Prostate gland (tissue), 2 donors: ENCODE data around the gene RBM44. TPM values are rescaled to one million over a fixed set of nuclear protein-coding genes. Genes with fewer than 3 reads are reported as not detected.
"Not testable (repeated sequence)": the region's sequence is repeated elsewhere in the genome, so short reads cannot be mapped to it uniquely, and the experiment has no call there.

ENCODE experiments used
- DNase-seq: peaks from one replicate; pipeline ENCODE4 v3.0.0-alpha.2; 2019; ENCODE audit warnings: low spot score
- H3K27ac ChIP-seq, 2 donors: fragments of 200-600 bp; sonication (generic); 2 replicates each; pipeline ENCODE4 v1.5.1; 2017 to 2019
- H3K27me3 ChIP-seq: fragments of 200-600 bp; sonication (generic); replicated peaks from 2 replicates; pipeline ENCODE4 v1.5.1; 2019; ENCODE audit not compliant: insufficient read depth
- H3K36me3 ChIP-seq, 2 donors: fragments of 200-600 bp; sonication (generic); 1 replicate in 1 of 2; 2 replicates in 1 of 2; pipeline versions ENCODE4 v1.5.1 to v1.8.1; 2017 to 2019
- H3K4me1 ChIP-seq: fragments of 200-600 bp; sonication (generic); replicated peaks from 2 replicates; pipeline ENCODE4 v1.5.1; 2019
- H3K4me3 ChIP-seq, 2 donors: fragments of 200-600 bp; sonication (generic); 2 replicates each; pipeline ENCODE4 v1.5.1; 2017 to 2019
- H3K9me3 ChIP-seq: fragments of 200-600 bp; sonication (generic); 2 replicates; pipeline ENCODE4 v1.5.1; 2017
- CTCF ChIP-seq, 4 experiments: fragments of 200-600 bp in 2 of 4; fragments of 450-650 bp in 2 of 4; sonication (generic) in 2 of 4; IDR thresholded peaks; 1 replicate in 3 of 4; 2 replicates in 1 of 4; pipeline ENCODE4 v1.5.1; 2016 to 2019; ENCODE audit warnings: antibody characterized with exemption in 4 of 4, mild to moderate bottlenecking in 2 of 4, moderate library complexity in 2 of 4
- POLR2A ChIP-seq: fragments of 450-650 bp; IDR thresholded peaks from one replicate; pipeline ENCODE4 v1.6.1; 2016; ENCODE audit warnings: antibody characterized with exemption, mild to moderate bottlenecking
- POLR2AphosphoS5 ChIP-seq: sonication (generic); formaldehyde crosslinking; IDR thresholded peaks from one replicate; pipeline ENCODE4 v1.6.1; 2017; ENCODE audit warnings: antibody characterized with exemption
- WGBS: methylation state at CpG from one replicate; pipeline ENCODE4 v1.1.5; 2018; 5-methylcytosine and 5-hydroxymethylcytosine counted together
- intact Hi-C: fragments of 100-400 bp; cut with DNase I; formaldehyde crosslinking; loops from one replicate; pipeline ENCODE4 v1.14.2; 2022
- total RNA-seq, 2 donors: library from RNA; depleted of rRNA; stranded (reverse); fragments of >200 nt; gene quantifications; one replicate each; pipeline ENCODE4 v1.1.0, GENCODE V29; 2016

RBM44 gene
- total RNA-seq, 2 donors from 2014 or later: 0.23 to 6.0 TPM

GRCh38 chr2:237866101-237866621 is 67.6 kb downstream of the RBM44 start:
- Histone ChIP-seq H3K27me3 (no peaks in the 10 kb centered on the region), H3K4me1 (peaks cover 3% of the 10 kb centered on the region), H3K27ac (peak overlapping the region in 1 of 2 donors; percentile 18), H3K36me3 (no peaks in the 10 kb centered on the region), H3K4me3 (no peak overlapping the region), H3K9me3 (no peaks in the 10 kb centered on the region)
- TF ChIP-seq CTCF (IDR thresholded peaks at IDR 0.05): no peak
- TF ChIP-seq POLR2AphosphoS5: no peak
- TF ChIP-seq POLR2A: no peak
- DNase-seq: no peak
- 68% methylated on average over 13 of the region's 13 CpGs for WGBS
- intact Hi-C loops: no loop called here

DNA sequence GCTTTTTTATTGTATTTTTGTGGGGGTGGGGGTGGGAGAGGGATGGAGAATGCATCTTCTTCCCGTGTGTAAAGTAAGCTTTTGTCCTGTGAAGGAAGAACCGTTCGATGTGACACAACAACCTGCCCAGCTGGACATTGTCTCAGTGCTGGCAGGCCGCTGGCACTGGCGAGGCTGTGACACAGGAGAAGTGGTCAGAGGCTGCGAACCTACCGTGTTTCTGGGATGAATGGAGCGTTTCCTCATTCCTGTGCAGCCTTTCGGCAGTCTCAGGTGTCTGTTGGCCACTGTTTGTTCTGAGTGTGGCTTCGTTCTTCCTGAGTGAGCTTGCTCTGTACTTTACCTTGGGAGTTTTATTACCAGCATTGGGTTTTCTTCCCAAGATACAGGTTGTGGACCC is 68.9 kb downstream of the RBM44 start:
- no peaks in the 10 kb centered on the region for H3K27me3 ChIP-seq

GRCh38 chr2:237868074-237868473 is 69.5 kb downstream of the RBM44 start:
- H3K27me3 ChIP-seq, H3K4me1 ChIP-seq, H3K27ac ChIP-seq, H3K9me3 ChIP-seq, intact Hi-C loops, DNase-seq, H3K4me3 ChIP-seq, H3K36me3 ChIP-seq: not testable (repeated sequence)
- WGBS: 92% methylated on average over 4 of the region's 4 CpGs

More for the DNA sequence above, 68.9 kb downstream of the RBM44 start:
- Histone ChIP-seq H3K27ac (no peak overlapping the region), H3K4me3 (no peak overlapping the region), H3K9me3 (no peaks in the 10 kb centered on the region), H3K36me3 (no peaks in the 10 kb centered on the region), H3K4me1 (no peaks in the 10 kb centered on the region)
- intact Hi-C loops: no loop called here
- no peak for DNase-seq
- 90% methylated on average over 10 of the region's 10 CpGs for whole genome bisulfite sequencing
- TF ChIP-seq POLR2AphosphoS5 (no peak), CTCF (IDR thresholded peaks at IDR 0.05) (no peak), POLR2A (no peak)

DNA sequence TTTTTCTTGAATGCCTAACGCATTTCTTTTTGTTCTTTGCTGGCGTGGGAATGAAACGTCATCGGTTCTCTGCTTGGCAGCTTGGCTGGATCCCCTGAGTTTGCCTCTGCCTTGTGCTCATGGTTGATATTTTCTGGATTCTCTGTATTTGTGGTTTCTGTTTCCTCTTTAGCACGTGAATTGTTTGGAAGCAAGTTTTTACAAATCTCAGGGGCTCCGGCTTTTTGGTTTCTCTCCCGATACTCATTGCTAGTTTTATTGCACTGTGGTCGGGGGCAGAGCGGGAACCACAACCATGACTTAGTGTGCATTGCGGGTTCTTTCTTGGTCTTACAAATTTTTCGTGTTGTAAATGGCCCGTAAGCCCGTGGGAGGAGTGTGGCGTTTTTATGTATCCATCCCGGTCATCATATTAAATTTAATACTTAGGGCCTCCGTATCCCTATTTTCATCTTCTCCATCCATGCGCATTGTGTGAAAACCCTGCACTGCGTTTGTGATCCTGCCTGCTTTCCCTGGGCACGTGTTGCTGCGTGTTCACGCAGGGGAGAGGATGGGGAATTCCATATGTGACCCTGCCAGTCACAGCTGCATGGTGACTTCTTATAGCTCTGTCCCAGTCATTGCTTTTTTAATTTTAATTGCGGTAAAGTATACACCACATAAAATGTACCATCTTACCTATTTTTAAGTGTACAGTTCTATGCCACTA is 70.2 kb downstream of the RBM44 start:
- Histone ChIP-seq H3K9me3 (no peaks in the 10 kb centered on the region), H3K4me3 (no peak overlapping the region), H3K36me3 (no peaks in the 10 kb centered on the region), H3K27ac (no peak overlapping the region), H3K4me1 (peaks cover under 1% of the 10 kb centered on the region), H3K27me3 (no peaks in the 10 kb centered on the region)
- WGBS: 39% methylated on average over 22 of the region's 22 CpGs
- intact Hi-C loops: no loop called here
- no peak for DNase-seq
- TF ChIP-seq CTCF (IDR thresholded peaks at IDR 0.05) (no peak), POLR2AphosphoS5 (no peak), POLR2A (no peak)

DNA sequence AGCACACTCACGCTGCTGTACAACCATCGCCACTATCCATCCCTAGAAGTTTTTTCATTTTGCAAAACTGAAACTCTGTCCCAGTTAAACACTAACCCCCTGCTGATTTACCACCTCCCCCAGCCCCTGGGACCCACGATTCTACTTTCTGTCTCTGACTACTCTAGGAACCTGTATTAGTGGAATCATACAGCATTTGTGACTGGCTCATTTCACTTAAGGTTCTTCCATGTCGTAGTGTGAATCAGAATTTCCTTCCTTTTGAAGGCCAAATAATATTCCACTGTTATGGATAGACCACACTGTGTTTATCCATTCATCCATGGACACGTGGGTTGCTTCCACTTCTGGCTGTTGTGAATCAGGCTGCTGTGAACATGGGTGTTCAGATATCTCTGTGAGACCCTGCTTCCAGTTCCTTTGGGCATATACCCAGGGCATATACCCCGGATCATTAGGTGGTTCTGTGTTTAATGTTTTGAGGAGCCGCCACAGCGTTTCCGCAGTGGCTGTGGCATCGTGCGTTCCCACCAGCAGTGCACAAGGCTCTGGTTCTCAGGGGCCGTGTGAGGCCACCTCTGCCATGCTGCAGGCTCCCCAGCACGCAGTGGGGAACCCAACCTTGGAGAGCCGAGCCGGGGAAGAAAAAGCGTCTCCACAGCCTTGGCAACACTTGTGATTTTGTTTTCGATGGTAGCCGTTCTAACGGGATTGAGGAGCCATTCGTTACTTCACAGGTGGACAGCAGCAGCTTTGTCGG is 70.9 kb downstream of the RBM44 start:
- TF ChIP-seq POLR2AphosphoS5 (no peak), CTCF (IDR thresholded peaks at IDR 0.05) (no peak), POLR2A (no peak)
- no peak for DNase-seq
- no peak overlapping the region for H3K4me3 ChIP-seq
- 93% methylated on average over 21 of the region's 21 CpGs for WGBS
- no peaks in the 10 kb centered on the region for H3K9me3 ChIP-seq
- no peaks in the 10 kb centered on the region for H3K36me3 ChIP-seq
- H3K27ac ChIP-seq: no peak overlapping the region
- no peaks in the 10 kb centered on the region for H3K27me3 ChIP-seq
- peaks cover 6% of the 10 kb centered on the region for H3K4me1 ChIP-seq
- intact Hi-C loops: no loop called here
